GM19455 (cell line): ENCODE measurements around the gene ITPR1.
A peak's percentile ranks its signal among the peaks of the same experiment; 100 is the strongest.

Experiments used
- ATAC-seq: cut with Tn5 transposase; IDR thresholded peaks from one replicate; pipeline ENCODE4 v1.9.1; 2021; ENCODE audit not compliant: unreplicated experiment

ITPR1 gene

DNA sequence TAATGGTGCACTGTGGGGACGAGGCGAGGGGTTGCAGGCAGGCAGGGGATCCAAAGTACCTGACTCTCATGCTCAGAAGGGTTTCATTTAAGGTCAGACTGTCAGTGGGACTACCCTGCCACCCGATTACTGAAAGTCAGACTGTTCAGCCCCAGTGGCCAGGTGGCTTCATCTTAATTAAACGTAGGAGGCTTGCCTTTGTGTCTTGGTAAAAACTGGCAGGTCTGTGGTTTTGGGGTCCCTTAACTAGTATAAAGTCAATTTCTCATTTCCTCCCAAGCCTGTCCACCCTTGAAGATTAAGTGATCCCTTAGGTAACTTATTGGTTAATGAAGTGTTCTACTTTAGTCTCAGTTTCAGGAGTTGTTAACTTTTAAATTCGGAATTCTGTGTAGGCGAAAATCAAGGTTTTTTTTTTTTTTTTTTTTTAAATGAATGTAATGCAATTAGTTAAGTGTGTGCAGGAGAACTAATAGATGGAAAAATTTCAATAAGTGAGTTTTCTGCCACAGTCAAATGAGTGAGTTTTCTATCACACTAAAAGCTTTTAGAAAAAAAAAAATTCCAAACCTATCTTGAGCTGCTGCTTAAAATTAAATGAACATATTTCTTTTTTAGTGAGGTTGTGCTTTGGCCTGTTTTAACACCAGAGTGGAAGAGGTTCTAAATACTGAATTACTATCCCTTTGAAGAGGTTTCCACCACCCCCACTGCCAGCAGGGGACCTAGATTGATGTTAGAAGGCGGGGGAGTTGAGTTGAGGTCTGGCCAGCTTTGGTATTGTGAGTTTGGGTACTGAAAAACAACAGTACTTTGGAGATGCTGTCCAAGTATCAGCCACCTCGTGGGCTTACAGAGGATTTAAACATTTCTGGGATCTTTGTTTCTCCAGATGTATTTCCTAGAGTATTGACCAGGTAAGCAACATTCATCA lies 15.2 kb downstream of the ITPR1 start:
- ATAC-seq = peak; percentile 65

DNA sequence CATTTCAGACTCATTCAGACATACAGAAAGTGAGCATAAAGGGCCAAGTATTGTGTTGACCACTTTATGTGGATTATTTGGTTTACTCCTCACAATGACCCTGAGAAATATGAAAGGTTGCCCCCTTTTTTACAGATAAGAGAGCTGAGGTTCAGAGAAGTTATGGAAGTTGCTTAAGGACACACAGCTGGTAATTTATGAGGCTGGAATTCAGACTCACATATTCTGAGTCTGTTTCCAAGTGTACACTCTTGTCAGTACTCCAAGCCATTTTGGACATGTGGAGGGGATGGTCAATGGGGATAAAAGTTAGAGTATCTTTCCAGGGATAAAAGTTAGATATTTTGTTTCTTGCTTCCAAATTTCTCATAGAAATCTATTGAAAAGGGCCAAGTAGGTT lies 15.9 kb downstream of the ITPR1 start:
- no peak for ATAC-seq

DNA sequence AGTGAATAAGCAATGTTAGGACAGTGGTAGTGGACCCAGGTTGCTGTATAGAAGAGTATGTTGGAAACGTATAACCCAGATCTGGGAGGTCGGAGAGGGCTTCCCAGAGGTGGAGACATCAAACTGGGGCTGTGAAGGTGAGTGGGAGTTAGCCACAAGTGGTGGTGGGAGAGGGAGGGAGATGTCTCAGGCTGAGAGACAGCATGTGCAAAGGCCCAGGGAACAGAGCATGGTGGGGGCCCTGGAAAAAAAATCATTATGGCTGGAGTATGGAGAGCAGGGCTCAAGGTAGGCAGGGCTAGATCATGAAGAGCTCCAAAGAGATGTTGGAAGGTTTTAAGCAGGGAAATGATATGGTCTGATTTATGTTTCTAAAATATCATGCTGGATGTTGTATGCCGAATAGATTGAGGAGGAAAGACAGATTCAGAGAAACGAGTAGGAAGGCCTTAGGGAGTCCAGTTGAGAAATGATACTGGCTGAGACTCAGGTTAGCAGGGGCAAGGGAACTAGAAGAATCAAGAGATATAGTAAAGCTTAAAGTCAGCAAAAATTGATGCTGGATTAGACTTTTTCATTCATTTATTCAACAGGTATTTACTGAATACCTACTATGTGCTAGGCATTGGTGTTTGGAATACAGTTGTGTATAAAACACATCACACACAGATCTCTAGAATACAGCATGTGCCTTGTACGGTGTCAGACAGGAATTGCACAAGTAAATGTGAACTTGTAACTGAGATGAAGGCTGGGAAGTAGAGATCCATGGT lies 17.0 kb downstream of the ITPR1 start:
- no peak for ATAC-seq

DNA sequence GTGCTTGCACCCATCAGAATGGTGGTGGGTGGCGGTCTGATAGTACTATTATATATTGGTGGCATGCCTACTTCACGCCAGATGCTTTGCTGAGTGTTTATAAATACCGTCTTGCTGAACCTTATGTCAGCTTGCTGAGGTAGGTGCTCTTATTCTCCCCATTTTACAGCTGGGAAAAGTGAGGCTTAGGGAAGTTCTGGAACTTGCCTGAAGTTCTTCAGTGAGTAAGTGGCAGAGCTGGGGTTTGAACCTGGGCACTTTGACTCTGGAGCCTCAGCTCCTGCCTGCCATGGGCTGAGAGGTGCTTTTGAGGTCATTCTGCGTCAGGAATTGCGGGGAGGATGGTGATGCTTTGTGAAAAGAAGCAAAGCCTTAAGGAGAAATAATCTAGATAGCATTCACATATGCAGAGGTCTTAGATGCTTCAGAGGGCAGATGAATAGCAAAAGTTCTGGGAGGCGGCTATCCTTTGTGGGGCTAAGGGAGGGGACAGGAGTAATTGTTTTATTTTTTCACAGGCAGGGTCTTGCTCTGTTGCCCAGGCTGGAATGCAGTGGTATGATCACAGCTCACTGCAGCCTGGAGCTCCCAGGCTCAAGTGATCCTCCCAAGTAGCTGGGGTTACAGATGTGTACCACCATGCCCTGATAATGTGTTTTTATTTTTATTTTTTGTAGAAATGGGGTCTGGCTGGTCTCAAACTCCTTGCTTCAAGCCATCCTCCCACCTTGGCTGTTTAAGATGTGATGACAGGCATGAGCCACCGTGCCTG lies 18.5 kb downstream of the ITPR1 start:
- no peak for ATAC-seq

DNA sequence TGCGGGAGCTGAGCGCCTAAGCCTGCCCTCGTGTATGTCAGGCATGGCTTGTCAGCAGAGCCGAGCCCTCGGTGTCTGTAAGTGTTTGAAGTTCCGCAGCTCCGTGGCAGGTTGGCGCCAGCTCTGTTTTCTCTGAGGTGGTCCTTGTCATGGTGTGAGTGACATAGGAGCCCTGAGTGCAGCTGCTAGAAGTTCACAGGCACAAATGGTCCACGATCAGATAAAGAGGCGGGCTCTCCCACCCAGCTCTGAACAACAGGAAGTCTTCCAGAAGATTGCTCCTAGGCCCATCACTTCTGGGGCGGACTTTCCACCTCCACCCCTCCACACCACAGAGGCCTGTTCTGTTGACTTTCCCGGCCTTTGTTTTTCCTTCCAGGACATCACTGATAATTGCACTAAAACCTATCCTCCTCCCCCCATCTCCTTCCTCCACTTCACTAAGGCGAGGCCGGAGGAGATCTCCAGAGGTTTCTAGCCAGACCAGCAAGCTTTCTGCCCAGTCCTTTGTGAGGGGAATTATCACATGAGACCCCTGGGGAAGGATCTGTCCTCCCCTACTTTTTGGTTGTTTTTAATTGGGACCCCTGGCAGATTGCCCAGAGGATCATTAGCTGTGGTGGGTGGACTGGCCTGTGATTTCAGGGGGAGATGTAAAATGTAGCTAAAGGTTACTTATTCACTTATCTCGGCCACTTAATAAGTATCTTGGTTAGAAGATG lies 19.9 kb downstream of the ITPR1 start:
- no peak for ATAC-seq

DNA sequence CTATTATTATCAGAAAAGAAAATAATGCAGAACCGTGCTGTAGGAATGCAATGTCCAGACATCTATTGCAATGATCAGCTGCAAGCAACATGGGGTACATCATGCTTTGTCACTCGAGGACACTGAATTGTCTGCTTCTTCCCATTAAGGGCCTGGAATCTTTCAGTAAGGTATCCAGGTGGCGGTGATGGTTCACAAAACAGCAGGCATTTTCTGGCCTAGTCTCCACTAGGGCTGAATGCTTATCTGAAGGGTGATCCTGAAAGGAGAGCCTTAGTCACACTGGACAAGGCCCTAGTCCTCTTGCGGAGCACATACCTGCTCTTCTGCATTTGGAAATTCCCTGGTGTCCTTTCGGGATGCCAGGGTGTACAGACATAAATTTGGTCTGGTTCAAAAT lies 21.2 kb downstream of the ITPR1 start:
- ATAC-seq = no peak

DNA sequence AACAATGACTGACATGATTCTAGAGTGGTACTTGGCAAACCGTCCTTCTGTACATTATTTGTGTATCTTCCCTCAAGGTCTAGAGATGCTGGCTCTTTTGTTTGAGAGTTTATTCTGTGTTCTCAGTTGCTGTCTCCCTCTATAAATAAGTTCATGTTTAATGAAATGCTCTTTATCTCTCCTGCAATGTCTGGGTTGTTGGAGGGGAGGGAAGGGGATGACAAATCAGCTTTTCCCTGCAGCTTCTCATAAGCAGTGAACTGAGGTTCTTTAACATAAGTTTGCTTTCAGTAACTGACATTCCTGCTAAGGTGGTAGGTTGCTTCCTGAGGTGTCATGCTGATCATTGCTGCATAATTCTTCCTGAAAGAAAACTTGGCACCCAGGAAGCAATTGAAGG lies 21.8 kb downstream of the ITPR1 start:
- ATAC-seq = no peak

DNA sequence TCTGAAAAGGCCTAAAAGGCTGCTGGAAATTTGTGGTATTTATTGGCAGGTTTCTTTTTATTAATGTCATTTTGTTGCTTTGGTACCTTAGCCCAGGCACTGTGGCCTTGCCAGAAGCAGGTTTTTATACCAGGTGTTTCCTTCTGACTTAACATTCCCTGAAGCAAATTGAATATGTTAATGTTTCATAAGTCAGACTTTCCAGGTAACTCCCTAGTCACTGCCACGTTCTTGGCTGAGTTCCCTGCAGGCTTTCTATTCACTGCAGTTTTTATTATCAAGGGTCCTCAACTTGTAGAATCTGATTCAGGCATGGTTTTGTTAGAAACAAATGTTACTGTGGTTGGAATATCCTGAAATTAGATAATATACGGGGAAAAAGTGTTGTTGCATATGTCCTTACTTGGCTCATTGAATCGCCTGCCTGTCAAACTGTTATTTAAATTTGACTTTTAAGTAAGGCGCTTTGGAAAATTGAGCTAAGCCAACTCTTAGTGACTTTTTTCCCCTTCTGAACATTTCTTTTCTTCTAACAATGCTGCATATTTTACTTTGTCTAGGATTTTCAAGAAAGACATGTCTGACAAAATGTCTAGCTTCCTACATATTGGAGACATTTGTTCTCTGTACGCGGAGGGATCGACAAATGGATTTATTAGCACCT lies 22.9 kb downstream of the ITPR1 start:
- ATAC-seq = no peak

DNA sequence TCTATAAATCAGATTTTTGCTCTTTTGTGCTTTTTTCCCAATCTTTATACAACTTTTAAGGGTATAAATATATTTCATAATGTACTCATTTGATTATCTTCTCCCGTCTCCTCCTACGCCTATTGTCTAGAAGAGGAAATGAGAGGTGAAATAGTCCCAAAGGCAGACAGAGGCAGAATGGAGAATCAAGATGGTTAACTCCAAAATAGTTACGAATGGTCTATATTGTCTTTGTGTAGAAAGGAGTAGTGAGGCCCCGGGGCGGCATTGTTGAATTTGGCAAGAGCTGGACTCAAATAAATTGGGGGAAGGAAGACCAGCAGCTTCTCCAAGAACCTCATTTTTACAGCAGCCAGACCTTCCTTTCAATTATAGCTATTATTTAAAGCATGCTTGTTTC lies 23.9 kb downstream of the ITPR1 start:
- no peak for ATAC-seq

DNA sequence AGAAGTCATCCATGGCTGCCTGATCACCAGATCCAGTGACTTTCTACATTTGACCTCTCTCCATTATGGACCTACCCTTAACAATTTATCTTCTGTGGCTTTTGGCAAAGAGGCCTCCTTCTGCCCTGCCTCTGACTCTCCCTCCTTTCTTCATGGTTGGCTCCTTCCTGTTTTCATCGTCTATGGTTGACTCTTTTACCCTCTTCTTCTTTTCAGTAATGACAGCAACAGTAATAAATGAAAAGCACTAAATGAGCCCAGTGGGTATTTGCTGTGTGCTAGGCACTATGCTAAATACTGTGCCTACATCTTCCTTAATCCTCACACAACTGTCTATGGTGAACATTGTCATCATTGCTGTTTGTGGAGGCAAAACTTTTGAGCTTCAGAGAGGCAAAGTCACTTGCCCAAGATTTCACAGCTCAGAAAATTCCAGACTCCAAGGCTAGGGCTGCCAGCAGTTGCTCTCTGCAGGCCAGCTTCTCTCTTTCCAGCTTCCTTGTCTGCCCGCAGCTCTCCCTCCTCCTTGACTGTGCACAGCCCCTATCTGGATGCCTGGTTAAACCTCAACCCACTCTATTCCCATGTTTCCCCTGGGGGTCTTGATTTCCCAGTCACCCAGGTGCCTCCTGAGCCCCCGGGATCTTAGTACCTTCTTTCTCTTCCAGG lies 24.6 kb downstream of the ITPR1 start:
- no peak for ATAC-seq

DNA sequence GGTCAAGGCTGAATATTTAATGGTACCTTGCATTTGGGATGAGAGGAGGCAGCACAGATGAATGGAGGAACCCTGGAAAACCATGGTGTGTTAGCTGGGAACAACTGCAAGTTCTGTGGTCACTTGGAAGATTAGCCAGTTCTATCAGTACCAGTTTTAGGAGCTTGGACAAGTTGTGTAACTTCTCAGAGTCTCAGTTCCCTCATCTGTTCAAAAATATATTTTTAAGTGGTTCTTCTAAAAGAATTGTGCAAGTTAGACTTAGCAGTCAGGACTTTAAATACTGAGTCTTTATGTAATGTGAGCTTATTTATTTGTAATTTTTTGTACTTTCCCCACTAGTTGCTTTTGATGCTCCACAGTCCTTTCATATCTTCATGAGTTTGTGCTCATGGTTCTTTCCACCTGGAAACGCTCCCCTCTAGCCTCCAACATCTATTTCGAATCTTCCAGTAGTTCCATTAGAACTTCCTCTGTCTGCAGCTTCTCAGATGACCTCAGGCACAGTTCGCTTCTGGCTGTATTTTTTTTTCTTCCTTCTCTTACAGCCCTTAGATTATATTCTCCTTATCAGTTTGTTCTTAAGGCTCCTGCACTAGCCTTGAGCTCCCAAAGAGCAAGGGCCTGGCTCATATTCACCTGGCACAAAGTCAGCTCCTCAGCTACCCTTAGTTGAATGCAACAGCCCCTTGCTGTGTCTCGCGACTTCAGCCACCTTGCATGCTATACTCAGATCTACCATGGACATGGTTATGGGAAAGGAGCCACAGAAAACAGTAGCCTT lies 27.1 kb downstream of the ITPR1 start:
- ATAC-seq = no peak

DNA sequence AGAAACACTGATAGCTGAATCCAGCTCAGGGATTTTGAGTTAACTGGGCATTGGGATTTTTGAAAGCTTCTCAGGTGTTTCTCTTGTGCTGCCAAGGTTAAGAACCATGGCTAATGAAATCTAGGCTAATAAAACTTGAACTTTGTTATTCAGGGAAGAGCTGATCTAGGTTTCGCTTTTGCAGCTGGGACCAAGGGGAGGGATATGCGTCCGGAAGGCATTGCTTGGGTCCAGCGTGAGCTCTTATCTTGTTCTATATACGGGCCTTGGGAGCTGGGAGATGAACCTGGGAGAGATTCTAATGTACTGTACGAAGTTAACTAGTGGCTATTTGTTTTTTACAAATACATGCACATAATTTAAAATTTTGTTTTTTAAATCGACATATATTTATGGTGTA lies 29.8 kb downstream of the ITPR1 start:
- no peak for ATAC-seq

DNA sequence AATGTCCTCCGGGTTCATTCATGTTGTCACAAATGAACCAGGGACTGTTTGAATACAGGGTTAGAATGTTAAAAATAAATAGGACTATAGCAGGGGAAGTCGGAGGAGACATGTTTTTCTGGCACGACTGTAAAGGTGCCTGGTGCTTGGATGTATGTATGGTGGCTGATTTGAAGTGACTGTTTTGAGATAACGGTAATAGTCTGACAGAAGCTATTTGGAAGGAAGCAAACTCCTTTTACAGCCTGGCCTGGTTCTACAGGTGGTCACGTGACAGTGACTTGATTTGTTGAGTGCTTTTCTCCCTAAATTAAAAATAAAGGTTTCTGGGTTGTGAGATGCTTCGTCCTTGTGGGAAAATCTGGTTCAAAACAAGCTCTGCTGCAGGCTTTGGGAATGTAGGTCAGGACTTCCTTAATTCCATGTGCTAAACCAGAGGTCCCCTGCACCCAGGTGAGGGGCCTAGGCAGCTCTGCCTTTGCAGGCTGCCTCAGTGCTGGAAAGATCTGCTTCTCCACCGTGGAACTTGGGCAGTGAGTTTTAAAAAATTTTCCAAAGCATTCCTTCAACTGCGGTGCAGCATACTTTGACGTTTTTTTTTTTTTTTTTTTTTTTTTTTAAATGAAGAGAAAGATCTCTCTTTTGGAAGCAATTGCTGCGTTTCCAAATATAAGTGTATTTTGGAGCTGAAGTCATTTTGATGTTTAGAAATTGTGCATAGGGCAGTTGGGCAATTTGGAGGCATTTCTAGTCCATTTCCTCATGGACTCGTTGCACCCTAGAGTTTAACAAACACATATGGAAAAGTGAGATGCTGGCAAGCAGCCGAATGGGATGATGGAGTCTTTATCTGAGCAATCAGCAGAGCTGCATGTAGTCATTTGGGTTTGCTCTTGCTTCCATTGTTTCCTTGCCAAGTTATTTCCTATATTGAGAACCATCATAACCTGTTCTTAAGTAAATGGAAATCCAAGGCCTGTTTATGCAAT lies 30.9 kb downstream of the ITPR1 start:
- no peak for ATAC-seq

DNA sequence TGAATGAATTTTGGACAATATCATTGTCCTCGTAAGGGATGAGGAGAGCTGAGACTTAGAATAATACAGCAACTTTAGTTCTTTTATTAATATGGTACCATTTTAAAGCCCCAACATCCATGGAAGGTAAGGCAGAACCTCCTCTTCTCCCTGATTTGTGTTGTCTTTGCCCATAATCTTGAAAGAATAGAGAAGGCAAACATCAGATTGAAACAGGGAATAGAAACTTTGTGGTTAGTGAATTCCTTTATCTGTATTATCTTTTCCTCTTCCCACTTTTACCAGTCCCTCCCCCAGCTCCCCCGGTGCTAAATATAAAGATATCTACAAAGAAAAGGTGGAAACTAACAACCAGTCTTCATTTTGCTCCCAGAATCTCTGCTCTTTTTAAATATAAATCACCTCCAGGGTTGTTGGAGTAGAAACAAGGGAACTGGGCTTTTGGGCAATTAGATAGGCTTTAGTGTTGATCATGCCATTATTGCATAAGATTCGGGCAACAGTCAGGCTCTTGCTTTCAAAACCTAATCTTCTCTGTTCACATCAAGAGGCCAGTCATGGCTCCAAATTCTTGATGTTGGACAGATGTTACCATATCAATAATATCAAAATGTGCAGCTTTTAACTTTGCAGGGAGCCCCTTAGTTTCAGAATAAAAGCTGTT lies 32.5 kb downstream of the ITPR1 start:
- no peak for ATAC-seq

DNA sequence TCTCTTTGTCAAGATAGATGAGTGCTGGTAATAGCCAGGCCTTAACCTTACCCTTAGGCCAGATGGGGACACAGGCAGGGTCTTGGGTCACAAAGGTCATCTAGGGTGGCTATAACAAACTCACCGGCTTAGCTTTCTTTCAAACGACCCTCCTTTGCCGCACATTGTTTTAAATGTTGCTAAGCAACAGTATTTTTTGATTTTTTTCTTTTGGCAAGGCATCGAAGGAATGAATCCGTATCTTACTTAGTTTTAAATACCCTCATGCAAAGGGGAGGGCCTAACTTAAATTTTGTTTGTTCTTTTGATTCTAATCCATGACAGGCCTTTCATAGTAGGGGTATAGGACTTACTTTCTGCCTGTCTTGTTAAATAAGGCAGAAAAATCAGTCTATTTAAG lies 35.2 kb downstream of the ITPR1 start:
- ATAC-seq = no peak

DNA sequence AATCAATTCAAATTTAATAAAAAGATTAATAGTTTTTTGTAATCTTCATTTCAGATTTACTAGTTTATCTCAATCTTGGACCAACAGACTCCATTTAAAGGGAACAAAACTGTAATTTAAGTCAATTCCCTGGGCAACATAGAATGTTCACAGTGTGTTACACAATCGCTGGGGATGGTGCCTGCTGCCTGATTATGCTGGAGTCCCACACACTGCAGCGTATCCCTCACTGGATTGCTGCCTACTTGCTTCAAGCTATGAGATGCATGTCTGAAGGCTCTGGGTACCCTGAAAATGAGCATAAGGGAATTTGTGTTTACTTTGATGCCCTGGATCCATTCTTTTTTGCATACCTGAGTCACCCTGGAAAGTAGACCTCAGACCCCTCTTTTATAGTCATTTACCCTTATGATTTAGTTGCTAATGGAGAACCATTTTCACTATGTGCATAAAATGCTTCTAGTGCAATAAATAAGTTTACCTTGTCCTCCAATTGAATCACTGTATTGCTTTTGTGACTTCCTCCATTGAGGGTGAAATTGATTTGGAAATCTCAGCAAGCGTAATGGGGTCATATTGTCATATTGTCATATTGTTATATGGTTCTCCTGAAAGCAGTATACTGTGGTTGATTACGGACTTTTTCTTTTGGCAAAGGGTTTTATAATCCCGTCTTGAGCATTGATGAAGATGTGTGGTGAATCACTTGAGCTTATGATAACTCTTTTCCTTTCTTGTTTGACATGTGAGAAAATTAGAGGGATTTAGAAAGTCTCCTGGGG lies 35.9 kb downstream of the ITPR1 start:
- no peak for ATAC-seq
